Measurements from ENCODE around the gene MAP3K19. TPM values are rescaled to one million over a fixed set of nuclear protein-coding genes. Genes with fewer than 3 reads are reported as not detected.
"Not testable (repeated sequence)": the region's sequence is repeated elsewhere in the genome, so short reads cannot be mapped to it uniquely, and the experiment has no call there.

The MAP3K19 gene
- total RNA-seq, 2 donors from 2014 or later: not detected

DNA sequence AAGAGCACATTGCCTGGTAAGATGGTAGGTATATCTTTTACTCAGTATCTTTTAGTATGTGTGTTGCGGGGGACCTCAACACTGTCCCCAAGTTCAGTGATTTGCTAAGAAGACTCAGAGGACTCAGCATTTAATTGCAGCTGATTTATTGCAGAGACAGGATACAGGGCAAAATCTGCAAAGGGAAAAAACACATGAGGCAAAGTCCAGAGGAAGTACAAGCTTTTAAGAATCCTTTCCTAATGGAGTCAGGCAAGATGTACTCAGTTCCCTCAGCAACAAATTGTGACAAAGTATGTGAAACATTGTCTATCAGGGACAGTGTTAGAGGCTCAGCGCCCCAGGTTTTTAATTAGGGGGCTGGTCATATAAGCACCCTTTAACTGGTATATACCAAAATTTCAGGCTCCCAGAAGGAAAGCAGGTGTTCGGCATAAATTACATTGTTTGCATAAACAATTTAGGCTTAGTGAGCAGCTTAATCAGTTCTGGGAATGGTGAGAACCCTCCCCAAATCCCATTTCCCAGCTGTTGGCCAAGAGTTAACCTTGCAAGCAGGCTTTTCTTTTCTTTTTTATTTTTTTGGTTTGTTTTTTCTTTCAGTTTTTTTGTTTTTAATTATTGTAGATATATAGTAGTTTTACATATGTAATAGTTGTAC, 46.6 kb upstream of the MAP3K19 start:
- TF ChIP-seq, protein P1, sequence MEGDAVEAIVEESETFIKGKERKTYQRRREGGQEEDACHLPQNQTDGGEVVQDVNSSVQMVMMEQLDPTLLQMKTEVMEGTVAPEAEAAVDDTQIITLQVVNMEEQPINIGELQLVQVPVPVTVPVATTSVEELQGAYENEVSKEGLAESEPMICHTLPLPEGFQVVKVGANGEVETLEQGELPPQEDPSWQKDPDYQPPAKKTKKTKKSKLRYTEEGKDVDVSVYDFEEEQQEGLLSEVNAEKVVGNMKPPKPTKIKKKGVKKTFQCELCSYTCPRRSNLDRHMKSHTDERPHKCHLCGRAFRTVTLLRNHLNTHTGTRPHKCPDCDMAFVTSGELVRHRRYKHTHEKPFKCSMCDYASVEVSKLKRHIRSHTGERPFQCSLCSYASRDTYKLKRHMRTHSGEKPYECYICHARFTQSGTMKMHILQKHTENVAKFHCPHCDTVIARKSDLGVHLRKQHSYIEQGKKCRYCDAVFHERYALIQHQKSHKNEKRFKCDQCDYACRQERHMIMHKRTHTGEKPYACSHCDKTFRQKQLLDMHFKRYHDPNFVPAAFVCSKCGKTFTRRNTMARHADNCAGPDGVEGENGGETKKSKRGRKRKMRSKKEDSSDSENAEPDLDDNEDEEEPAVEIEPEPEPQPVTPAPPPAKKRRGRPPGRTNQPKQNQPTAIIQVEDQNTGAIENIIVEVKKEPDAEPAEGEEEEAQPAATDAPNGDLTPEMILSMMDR (IDR thresholded peaks at IDR 0.05): no peak
- no peak for TF ChIP-seq POLR2A (IDR thresholded peaks at IDR 0.05)
- ATAC-seq: no peak

DNA sequence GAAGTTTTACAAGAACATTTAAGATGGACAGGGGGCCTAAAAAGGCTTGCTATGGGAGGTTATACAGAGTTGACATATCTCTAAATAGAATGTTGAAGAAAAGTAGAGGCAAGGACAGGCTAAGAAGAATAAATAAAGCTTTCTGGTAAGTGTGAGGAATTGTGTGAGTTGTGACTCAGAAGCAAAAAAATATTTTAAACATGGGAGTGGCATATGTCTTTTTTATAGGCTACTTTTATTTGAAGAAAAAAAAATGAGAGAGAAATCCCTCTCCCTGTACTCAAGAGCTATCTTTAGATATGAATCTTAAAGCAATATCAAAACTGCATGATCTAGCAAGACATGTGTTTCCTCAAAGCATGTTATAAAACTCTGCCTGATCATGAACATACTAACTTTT, 45.9 kb upstream of the MAP3K19 start:
- no peak for DNase-seq
- peaks cover 0 to 10% of the 10 kb centered on the region in 2 donors for H3K36me3 ChIP-seq (replicated peaks in 1 of 2; ENCODE audit: insufficient read depth in 1 of 2, low read depth in 2 of 2)
- no peaks in the 10 kb centered on the region for H3K27me3 ChIP-seq
- no peak overlapping the region for H3K27ac ChIP-seq
- H3K4me3 ChIP-seq: no peak overlapping the region
- no peak for TF ChIP-seq POLR2A (IDR thresholded peaks at IDR 0.05)
- TF ChIP-seq, protein P1 (IDR thresholded peaks at IDR 0.05): no peak
- H3K9me3 ChIP-seq: no peaks in the 10 kb centered on the region
- H3K4me1 ChIP-seq: peaks cover 14% of the 10 kb centered on the region
- no peak for ATAC-seq
- intact Hi-C loops (cut with DNase I): no loop called here

More for the DNA sequence above, 46.6 kb upstream of the MAP3K19 start:
- no peak for DNase-seq
- H3K4me1 ChIP-seq: peaks cover 14% of the 10 kb centered on the region
- peaks cover 0 to 10% of the 10 kb centered on the region in 2 donors for H3K36me3 ChIP-seq (replicated peaks in 1 of 2; ENCODE audit: insufficient read depth in 1 of 2, low read depth in 2 of 2)
- H3K27me3 ChIP-seq: no peaks in the 10 kb centered on the region
- H3K4me3 ChIP-seq: no peak overlapping the region
- intact Hi-C loops (cut with DNase I): no loop called here
- H3K27ac ChIP-seq: no peak overlapping the region
- 93 to 95% methylated on average over 3 of the region's 3 CpGs for WGBS, 2 donors
- no peaks in the 10 kb centered on the region for H3K9me3 ChIP-seq

DNA sequence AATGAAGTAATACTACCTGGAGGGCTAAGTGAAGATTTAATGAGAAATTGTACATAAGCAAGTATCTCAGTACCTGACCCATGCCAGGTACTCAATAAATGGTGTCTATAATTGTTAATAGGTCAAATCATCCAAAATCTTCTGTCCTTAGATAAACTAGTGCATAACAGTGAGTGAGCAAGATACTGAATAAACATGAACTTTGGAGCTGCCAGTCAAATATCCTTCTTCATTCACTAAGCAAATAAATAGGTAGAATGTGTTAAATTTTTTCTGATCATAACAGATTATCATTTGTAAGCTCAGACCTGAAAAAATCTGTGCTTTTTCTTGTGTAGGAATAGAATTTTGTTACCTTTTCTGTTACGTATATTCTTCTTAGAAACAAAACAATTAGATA, 44.4 kb upstream of the MAP3K19 start:
- H3K27me3 ChIP-seq: no peaks in the 10 kb centered on the region
- DNase-seq: no peak
- intact Hi-C loops (cut with DNase I): no loop called here
- WGBS, 2 donors: 83 to 89% methylated on average over 1 of the region's 1 CpG
- no peaks in the 10 kb centered on the region for H3K9me3 ChIP-seq
- H3K4me3 ChIP-seq: no peak overlapping the region
- TF ChIP-seq, protein P1 (IDR thresholded peaks at IDR 0.05): no peak
- TF ChIP-seq POLR2A (IDR thresholded peaks at IDR 0.05): no peak
- no peak for ATAC-seq
- H3K4me1 ChIP-seq: peaks cover 14% of the 10 kb centered on the region
- H3K27ac ChIP-seq: no peak overlapping the region
- peaks cover 0 to 10% of the 10 kb centered on the region in 2 donors for H3K36me3 ChIP-seq (replicated peaks in 1 of 2; ENCODE audit: insufficient read depth in 1 of 2, low read depth in 2 of 2)

DNA sequence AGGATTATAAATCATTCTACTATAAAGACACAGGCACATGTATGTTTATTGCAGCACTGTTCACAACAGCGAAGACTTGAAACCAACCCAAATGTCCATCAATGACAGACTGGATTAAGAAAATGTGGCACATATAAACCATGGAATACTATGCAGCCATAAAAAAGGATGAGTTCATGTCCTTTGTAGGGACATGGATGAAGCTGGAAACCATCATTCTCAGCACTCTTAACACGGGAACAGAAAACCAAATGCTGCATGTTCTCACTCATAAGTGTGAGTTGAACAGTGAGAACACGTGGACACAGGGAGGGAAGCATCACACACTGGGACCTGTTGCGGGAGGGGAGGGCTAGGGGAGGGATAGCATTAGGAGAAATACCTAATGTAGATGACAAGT, 42.4 kb upstream of the MAP3K19 start:
- H3K27me3 ChIP-seq; ATAC-seq; H3K4me3 ChIP-seq; intact Hi-C loops (cut with DNase I); DNase-seq; H3K36me3 ChIP-seq (replicated peaks in 1 of 2; ENCODE audit: insufficient read depth in 1 of 2, low read depth in 2 of 2); H3K27ac ChIP-seq; H3K9me3 ChIP-seq: not testable (repeated sequence)
- peaks cover 14% of the 10 kb centered on the region for H3K4me1 ChIP-seq
- WGBS, 2 donors: 96% methylated on average over 4 of the region's 4 CpGs

- no peaks in the 10 kb centered on the region for H3K27me3 ChIP-seq
- TF ChIP-seq POLR2A (IDR thresholded peaks at IDR 0.05): no peak
- TF ChIP-seq, protein P1 (IDR thresholded peaks at IDR 0.05): no peak
- intact Hi-C loops (cut with DNase I): no loop called here
- no peak overlapping the region for H3K27ac ChIP-seq
- ATAC-seq: no peak
- no peak overlapping the region for H3K4me3 ChIP-seq
- WGBS, 2 donors: 95 to 98% methylated on average over 2 of the region's 2 CpGs
- peaks cover 0 to 2% of the 10 kb centered on the region in 2 donors for H3K36me3 ChIP-seq (replicated peaks in 1 of 2; ENCODE audit: insufficient read depth in 1 of 2, low read depth in 2 of 2)
- no peaks in the 10 kb centered on the region for H3K9me3 ChIP-seq
- H3K4me1 ChIP-seq: peaks cover 2% of the 10 kb centered on the region
- DNase-seq: no peak
Measured at GRCh38 chr2:135086222-135086621, 39.0 kb upstream of the MAP3K19 start.
